ENCODE data around the gene PIP5KL1.

The PIP5KL1 gene

GRCh38 chr9:127892831-127893230 lies 37.7 kb downstream of the PIP5KL1 start:
- TF ChIP-seq CTCF (IDR thresholded peaks at IDR 0.05; ENCODE audit: insufficient read depth, low read length, poor library complexity, severe bottlenecking) (no peak), EZH2phosphoT487 (conservative IDR thresholded peaks at IDR 0.05; ENCODE audit: low read length) (no peak)
- H3K36me3 ChIP-seq (ENCODE audit: low read length) = no peaks in the 10 kb centered on the region

GRCh38 chr9:127890053-127890452 lies 40.5 kb downstream of the PIP5KL1 start:
- Histone ChIP-seq H3K9me3 (ENCODE audit: insufficient read depth, low read length) (peaks cover 10% of the 10 kb centered on the region), H3K36me3 (ENCODE audit: low read length) (no peaks in the 10 kb centered on the region), H3K27me3 (ENCODE audit: low read length) (no peaks in the 10 kb centered on the region), H3K27ac (ENCODE audit: low read depth, low read length) (no peak overlapping the region), H3K4me3 (ENCODE audit: insufficient read depth, low read length, poor library complexity, severe bottlenecking) (no peak overlapping the region), H3F3A (ENCODE audit: insufficient read depth) (no peaks in the 10 kb centered on the region), H4K20me1 (ENCODE audit: low read depth, low read length) (no peaks in the 10 kb centered on the region), H2AFZ (ENCODE audit: low read depth, low read length, severe bottlenecking) (no peak overlapping the region), H3K4me2 (ENCODE audit: low read depth, low read length, poor library complexity, severe bottlenecking) (no peak overlapping the region), H3K79me2 (ENCODE audit: insufficient read depth, low read length) (no peaks in the 10 kb centered on the region), H3K9me2 (replicated peaks; ENCODE audit: insufficient read depth, low read length) (no peaks in the 10 kb centered on the region), H3K9ac (ENCODE audit: low read length) (no peak overlapping the region)
- TF ChIP-seq EZH2phosphoT487 (conservative IDR thresholded peaks at IDR 0.05; ENCODE audit: low read length) (no peak), CTCF (IDR thresholded peaks at IDR 0.05; ENCODE audit: insufficient read depth, low read length, poor library complexity, severe bottlenecking) (no peak)

More at GRCh38 chr9:127892831-127893230, 37.7 kb downstream of the PIP5KL1 start:
- Histone ChIP-seq H3F3A (ENCODE audit: insufficient read depth) (no peaks in the 10 kb centered on the region), H3K27ac (ENCODE audit: low read depth, low read length) (no peak overlapping the region), H3K9me2 (replicated peaks; ENCODE audit: insufficient read depth, low read length) (no peaks in the 10 kb centered on the region), H3K4me2 (ENCODE audit: low read depth, low read length, poor library complexity, severe bottlenecking) (no peak overlapping the region), H4K20me1 (ENCODE audit: low read depth, low read length) (no peaks in the 10 kb centered on the region), H3K79me2 (ENCODE audit: insufficient read depth, low read length) (no peaks in the 10 kb centered on the region), H3K9me3 (ENCODE audit: insufficient read depth, low read length) (peaks cover 10% of the 10 kb centered on the region), H3K9ac (ENCODE audit: low read length) (no peak overlapping the region), H2AFZ (ENCODE audit: low read depth, low read length, severe bottlenecking) (no peak overlapping the region), H3K4me3 (ENCODE audit: insufficient read depth, low read length, poor library complexity, severe bottlenecking) (no peak overlapping the region), H3K27me3 (ENCODE audit: low read length) (no peaks in the 10 kb centered on the region)

GRCh38 chr9:127887792-127888191 lies 42.8 kb downstream of the PIP5KL1 start:
- no peaks in the 10 kb centered on the region for H3K79me2 ChIP-seq (ENCODE audit: insufficient read depth, low read length)
- no peak overlapping the region for H3K4me2 ChIP-seq (ENCODE audit: low read depth, low read length, poor library complexity, severe bottlenecking)
- TF ChIP-seq CTCF (IDR thresholded peaks at IDR 0.05; ENCODE audit: insufficient read depth, low read length, poor library complexity, severe bottlenecking) (no peak), EZH2phosphoT487 (conservative IDR thresholded peaks at IDR 0.05; ENCODE audit: low read length) (no peak)
- peaks cover 2% of the 10 kb centered on the region for H3K9me3 ChIP-seq (ENCODE audit: insufficient read depth, low read length)
- H3K36me3 ChIP-seq (ENCODE audit: low read length) = no peaks in the 10 kb centered on the region
- no peaks in the 10 kb centered on the region for H3F3A ChIP-seq (ENCODE audit: insufficient read depth)
- H3K9me2 ChIP-seq (replicated peaks; ENCODE audit: insufficient read depth, low read length) = no peaks in the 10 kb centered on the region
- H3K27me3 ChIP-seq (ENCODE audit: low read length) = no peaks in the 10 kb centered on the region
- H3K9ac ChIP-seq (ENCODE audit: low read length) = no peak overlapping the region
- H3K27ac ChIP-seq (ENCODE audit: low read depth, low read length) = no peak overlapping the region
- no peaks in the 10 kb centered on the region for H4K20me1 ChIP-seq (ENCODE audit: low read depth, low read length)
- no peak overlapping the region for H3K4me3 ChIP-seq (ENCODE audit: insufficient read depth, low read length, poor library complexity, severe bottlenecking)
- no peak overlapping the region for H2AFZ ChIP-seq (ENCODE audit: low read depth, low read length, severe bottlenecking)
